Breast epithelium (tissue), 3 donors: ENCODE measurements around the gene ABCC5.

Experiments
- CTCF ChIP-seq, 3 donors: fragments of 450-650 bp; IDR thresholded peaks; one replicate each; pipeline ENCODE4 v1.5.1; 2016 to 2017; ENCODE audit warnings: antibody characterized with exemption in 3 of 3, mild to moderate bottlenecking in 3 of 3, moderate library complexity in 3 of 3
- POLR2A ChIP-seq: fragments of 450-650 bp; IDR thresholded peaks from one replicate; pipeline ENCODE4 v1.6.1; 2016; ENCODE audit warnings: antibody characterized with exemption, mild to moderate bottlenecking, moderate library complexity
- POLR2AphosphoS5 ChIP-seq, 3 donors: sonication (generic); formaldehyde crosslinking; IDR thresholded peaks; one replicate each; pipeline ENCODE4 v1.6.1; 2017; ENCODE audit warnings: antibody characterized with exemption in 3 of 3

GRCh38 chr3:183907911-183908331 is 109.8 kb downstream of the ABCC5 start:
- no peak for TF ChIP-seq POLR2A
- no peak for TF ChIP-seq CTCF (IDR thresholded peaks at IDR 0.05)
- TF ChIP-seq POLR2AphosphoS5 (IDR thresholded peaks at IDR 0.05): no peak
